GF-D8 (cell line): ENCODE results near the gene RETN.

Experiments used
- DNase-seq: peaks from one replicate; lab custom pipeline; 2025; lab: John Stamatoyannopoulos, UW

The RETN gene

DNA sequence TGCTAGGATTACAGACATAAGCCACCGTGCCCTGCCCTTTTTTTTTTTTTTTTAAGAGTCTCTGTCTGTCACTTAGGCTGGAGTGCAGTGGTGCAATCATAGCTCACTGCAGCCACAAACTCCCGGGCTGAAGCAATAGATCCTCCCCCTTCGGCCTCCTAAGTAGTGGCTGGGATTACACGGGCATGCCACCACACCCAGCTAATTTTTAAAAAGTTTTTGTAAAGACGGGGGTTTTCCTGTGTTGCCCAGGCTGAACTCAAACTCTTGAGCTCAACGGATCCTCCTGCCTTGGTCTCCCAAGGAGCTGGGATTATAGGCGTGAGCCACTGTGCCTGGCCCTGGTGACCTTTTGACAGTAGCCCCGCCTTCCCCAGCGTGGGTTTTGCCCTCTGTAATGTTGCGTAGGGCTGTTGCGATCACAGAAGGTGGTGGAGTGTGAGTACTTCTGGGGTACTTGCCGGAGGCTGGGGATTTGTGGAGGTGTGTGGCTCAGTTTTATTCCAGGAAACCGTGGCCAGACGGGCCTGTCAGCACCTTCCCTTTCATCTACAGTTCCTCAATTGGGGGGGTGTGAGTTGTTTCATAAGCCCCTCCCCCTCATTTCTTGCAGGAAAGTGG lies 11.6 kb upstream of the RETN start:
- peak; percentile 94 for DNase-seq

DNA sequence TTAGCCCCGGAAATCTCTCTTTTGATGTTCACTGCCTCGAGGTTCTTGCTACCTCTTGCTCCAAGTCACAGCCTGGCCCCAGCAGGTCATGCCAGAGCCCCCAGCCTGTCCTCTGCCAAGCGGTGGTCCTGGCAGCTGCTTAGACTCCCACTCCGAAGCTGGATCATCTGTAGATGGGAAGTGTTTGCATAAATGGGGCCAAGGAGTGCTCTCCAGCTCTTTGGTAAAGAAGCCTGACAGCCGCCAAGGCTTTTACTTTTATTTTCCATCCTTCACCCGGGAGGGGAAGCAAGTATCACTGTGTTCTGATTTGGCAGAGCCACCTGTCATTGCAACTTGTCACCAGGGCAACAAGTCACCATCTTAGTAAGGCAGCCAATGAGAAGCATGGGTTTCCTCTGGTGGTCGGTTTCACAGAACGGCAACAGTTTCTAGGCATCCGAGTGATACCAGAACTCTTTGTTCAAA lies 10.6 kb upstream of the RETN start:
- DNase-seq: no peak

DNA sequence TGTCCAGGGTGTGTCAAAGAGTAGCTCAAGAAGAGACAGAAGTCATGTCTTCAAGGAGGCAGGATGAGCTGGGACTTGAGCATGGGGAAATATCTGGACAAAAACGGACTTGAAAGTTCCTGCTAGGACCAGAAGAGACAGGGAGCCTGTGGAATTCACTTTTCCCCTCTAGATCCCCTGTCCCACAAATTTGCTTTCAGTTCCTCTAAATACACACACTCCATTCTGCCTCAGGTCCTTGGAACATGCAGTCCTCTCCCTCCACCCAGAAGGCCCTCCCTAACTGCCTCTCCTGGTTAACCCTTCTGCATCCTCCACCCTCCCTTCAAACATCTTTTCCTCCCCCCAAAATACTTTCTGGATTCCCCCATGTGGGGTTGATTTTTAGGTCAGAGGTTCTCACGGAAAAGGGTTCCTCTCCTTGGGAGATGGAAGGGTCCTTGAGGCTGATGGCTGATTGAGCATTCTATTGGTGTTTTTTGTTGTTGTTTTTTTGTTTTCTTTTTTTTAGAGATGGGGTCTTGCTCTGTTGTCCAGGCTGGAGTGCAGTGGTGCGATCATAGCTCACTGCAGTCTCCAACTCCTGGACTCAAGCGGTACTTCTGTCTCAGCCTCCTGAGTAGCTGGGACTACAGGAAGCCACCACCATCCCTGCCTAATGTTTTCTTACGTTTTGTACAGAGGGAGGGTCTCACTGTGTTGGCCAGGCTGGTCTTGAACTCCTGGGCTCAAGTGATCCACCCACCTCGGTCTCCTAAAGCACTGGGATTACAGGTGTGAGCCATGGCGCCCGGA lies 6.9 kb upstream of the RETN start:
- no peak for DNase-seq

- no peak for DNase-seq
These were observed 6.2 kb upstream of the RETN start for GRCh38 chr19:7662657-7663056.

DNA sequence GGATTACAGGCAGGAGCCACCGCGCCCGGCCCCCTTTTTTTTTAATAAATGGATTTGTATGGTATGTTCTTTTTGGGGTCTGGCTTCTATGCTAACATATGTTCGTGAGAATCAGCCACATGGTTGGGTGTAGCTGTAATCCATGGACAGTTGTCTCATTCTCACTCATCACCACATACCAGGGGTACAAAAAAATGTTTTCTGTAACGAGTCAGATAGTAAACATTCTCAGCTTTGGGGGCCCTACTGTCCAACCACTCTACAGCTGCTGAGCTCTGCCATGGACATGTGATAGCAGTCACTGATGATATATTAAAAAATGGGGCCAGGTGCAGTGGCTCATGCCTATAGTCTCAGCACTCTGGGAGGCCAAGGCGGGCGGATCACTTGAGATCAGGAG lies 5.1 kb upstream of the RETN start:
- no peak for DNase-seq

DNA sequence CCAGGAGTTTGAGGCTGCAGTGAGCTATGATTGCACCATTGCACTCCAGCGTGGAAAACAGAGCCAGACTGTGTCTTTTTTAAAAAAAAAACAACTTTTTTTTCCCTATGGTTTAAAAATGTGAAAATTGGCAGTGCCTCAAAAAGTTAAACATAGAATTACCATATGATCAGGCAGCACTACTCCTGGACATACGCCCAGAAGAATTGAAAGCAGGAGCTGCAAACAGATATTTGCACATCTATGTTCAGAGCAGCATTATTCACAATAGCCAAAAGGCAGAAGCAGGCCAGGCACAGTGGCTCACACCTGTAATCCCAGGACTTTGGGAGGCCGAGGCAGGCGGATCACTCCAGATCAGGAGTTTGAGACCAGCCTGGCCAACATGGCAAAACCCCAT lies 3.8 kb upstream of the RETN start:
- no peak for DNase-seq

GRCh38 chr19:7669641-7670040 lies 792 bp downstream of the RETN start:
- no peak for DNase-seq

- DNase-seq: no peak
These were observed 1.4 kb downstream of the RETN start for GRCh38 chr19:7670150-7670783.

DNA sequence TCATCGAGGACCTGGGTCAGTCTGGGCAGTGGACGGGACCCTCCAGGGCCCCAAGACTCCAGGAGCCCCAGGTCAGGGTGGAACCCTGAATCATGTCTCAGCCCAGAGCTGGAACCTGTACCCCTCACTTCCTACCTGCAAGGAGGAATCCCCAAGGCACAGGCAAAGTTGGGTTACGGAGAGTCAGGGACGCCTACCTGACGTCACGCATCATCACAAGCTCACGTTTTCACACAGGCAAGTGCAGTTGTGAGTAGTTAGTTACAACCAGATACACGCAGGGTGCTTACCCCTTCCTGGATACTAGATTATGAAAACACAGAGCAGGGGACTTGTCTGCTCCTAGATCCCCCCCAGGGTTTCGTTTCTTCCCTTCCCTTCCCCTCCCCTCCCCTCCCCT lies 1.9 kb downstream of the RETN start:
- no peak for DNase-seq

GRCh38 chr19:7672522-7672921 lies 3.7 kb downstream of the RETN start:
- DNase-seq: no peak

DNA sequence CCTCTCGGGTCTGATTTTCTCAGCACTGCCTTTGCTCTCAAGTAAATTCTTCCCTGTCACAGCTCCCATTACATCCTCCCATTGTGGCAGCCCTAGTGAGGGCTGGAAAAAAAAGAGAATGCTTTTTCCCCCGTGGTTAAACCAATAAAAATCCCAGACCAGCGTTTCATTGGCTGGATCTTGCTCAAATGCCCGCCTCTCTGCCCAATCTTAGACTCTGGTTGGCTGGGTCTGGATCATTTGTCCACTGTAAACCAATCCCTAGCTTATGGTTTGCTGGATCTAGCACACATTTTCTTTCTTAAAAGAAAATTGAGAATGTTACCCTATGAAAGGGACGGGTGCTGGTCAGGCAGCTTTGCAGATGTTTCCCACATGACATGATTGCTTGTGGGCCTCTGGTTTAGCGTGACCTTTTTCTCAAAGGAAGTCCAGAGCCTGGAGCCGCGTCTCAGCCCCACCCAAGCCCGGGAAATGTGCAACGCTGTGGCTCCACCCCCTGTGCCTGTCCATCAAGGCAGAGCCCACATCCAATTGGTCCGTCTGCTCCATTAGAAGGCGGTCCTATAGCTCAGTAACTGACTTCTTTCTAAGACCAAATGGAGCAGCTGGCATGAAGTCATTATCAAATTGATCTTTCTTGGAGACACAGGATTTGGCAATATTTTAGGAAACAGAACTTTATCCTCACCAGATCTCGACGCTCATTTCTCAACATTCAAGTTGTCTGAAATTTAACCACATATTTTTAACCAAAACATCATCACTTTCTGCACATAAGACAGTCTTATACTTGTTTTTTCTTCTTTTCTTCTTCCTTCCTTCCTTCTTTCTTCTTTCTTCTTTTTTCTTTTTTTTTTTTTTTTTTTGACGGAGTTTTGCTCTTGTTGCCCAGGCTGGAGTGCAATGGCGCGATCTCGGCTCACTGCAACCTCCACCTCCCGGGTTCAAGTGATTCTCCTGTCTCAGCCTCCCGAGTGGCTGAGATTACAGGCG lies 5.5 kb downstream of the RETN start:
- peak; percentile 99 for DNase-seq

GRCh38 chr19:7676376-7676775 lies 7.5 kb downstream of the RETN start:
- peak; percentile 96 for DNase-seq

DNA sequence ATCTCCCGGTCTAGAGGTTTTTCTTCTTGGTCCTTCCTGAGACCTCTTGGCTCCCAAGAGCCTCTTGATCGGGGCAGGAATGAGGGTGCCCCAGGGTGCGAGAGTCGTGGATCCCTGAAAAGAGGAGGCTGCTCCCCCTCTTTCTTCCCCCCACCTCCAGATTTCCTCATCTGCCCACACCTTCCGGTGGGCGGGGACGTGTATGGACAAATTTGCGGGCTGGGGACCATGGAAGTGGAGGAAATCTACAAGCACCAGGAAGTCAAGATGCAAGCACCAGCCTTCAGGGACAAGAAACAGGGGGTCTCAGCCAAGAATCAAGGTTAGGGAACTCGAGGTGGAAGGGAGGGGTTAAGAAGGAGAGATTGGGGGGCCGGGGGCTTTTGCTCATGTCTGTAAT lies 8.0 kb downstream of the RETN start, which contains the start of gene MCEMP1:
Gene MCEMP1, plus strand, starts transcription at position 237 of the 400 bp plus-strand sequence. Its CDS starts 31 bp downstream, at position 268.
- DNase-seq: peak; percentile 64

- DNase-seq: peak; percentile 4
These were observed 8.9 kb downstream of the RETN start for GRCh38 chr19:7677669-7678311.

DNA sequence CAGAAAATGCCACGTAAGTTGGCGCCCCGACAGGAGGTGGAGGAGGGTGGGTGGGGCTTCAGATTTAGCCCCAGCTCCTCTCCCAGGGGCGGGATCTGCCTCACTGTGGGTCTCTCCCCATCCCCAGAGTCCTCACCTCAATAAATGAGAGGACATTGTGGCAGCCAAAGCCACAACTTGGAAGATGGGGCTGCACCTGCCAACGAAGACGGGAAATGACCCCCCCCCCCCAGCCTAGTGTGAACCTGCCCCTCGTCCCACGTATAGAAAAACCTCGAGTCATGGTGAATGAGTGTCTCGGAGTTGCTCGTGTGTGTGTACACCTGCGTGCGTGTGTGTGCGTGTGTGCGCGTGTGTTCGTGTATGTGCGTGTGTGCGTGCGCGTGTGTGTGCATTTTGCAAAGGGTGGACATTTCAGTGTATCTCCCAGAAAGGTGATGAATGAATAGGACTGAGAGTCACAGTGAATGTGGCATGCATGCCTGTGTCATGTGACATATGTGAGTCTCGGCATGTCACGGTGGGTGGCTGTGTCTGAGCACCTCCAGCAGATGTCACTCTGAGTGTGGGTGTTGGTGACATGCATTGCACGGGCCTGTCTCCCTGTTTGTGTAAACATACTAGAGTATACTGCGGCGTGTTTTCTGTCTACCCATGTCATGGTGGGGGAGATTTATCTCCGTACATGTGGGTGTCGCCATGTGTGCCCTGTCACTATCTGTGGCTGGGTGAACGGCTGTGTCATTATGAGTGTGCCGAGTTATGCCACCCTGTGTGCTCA lies 10.3 kb downstream of the RETN start:
- no peak for DNase-seq

GRCh38 chr19:7679771-7680605 lies 11.1 kb downstream of the RETN start:
- DNase-seq: no peak

DNA sequence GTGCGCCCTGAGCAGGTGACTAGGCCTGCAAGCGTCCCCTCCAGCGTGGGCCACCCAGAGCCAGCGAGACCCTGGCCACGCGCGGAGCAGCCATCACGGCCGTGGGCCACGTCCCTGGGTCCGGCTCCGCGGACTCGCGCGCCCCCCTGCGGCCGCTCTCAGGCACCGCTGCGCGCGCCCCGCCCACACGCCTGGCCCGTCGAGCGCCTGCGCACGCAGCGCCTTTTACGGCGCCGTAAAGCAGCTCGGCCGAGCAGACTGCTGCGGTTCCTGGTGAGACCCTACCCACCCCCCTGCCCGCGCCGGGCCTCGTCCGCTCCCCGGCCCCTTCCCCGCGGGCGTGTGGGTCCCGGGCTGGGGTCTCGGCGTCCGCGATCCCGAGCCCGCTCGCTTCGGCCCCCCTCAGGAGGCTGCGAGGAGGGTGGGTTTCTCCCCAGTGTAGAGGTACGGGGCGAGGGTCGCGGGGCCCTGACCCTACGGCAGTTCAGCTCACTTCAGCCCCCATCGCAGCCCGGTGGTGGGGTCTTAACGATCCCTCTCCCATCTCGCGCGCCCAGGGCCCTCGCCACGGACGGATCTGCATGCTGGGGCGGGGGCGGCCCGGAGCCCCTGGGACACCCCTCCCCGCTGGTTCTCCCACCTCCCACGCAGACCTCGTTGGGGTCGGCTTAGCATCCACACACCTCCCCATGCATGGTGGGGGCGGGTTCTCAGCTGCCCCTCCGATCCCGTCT lies 11.9 kb downstream of the RETN start, which contains the start of gene TRAPPC5:
Gene TRAPPC5, plus strand, starts transcription at position 228 of the 734 bp plus-strand sequence. CDS start 1,421 bp downstream, outside the sequence.
- DNase-seq: peak; percentile 42

DNA sequence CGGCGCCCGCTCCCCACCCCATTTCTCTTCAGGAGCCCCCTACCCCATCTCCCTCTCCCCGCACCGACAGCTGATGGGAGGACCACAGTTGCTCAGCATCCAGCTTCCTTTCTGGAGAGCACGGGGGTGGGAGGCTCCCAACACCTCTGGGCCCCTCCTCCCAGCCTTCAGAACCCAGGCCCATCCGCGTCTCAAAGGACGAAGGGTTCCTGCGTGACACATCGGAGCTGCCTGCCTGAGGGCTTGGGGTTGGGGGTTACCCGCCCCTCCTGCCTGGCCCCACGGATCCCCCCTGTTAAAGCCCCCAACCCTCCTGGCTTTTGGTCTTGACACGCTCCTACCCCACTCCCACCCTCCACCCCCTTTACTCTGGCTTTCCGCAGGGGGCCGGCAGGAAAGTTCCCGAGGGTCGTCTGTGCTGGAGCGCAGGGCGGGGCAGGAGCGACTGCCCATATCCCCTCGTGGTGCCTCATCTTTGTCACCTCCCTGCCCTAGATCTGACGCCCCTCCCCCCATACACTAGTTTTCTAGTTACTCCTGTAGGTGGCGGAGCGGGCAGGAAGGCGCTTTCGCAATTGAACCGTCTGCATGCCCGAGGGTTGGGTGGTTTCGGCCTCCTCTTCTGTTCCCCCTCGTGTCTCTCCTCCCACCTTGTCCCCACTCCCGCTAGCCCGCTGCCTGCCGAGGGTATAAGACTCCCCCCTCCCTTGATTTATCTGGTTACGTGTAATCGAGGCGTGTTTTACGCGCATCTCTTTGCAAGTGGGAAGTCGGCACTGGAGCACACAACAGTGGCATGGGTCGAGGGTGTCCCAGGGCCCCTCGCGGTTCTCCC lies 12.7 kb downstream of the RETN start:
- DNase-seq: peak; percentile 88
